Measurements from ENCODE around the gene ZNF526. TPM values are rescaled to one million over a fixed set of nuclear protein-coding genes. Genes with fewer than 3 reads are reported as not detected.

The ZNF526 gene
- total and polyA plus RNA-seq, 9 of the 15 experiments (the other 6 are each of a cell fraction or from before 2014, with no cell fraction given), result 1.3 to 17.9 (median 6.2) TPM

GRCh38 chr19:42229855-42230351, 9.8 kb downstream of the ZNF526 start (continued):
- TF ChIP-seq, protein P1, sequence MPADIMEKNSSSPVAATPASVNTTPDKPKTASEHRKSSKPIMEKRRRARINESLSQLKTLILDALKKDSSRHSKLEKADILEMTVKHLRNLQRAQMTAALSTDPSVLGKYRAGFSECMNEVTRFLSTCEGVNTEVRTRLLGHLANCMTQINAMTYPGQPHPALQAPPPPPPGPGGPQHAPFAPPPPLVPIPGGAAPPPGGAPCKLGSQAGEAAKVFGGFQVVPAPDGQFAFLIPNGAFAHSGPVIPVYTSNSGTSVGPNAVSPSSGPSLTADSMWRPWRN (IDR thresholded peaks at IDR 0.05; ENCODE audit: low read depth), result peak; percentile 17; the same call in 1 of the 2 replicates
- TF ChIP-seq ZFP30 (CRISPR knock-in tag; IDR thresholded peaks at IDR 0.05; ENCODE audit: borderline replicate concordance) (no peak), CTBP1 (IDR thresholded peaks at IDR 0.05; ENCODE audit: borderline replicate concordance) (peak; percentile 74), ZNF143 (CRISPR knock-in tag; IDR thresholded peaks at IDR 0.05) (no peak), KLF10 (CRISPR knock-in tag; IDR thresholded peaks at IDR 0.05) (no peak), RBM17 (IDR thresholded peaks at IDR 0.05; ENCODE audit: borderline replicate concordance, low read depth, low read length) (no peak), RBBP5 (IDR thresholded peaks at IDR 0.05; ENCODE audit: borderline replicate concordance, insufficient read depth, low read length, poor library complexity, severe bottlenecking) (no peak), NRF1 (conservative IDR thresholded peaks at IDR 0.05 in 1 of 2, IDR thresholded peaks at IDR 0.05 in 1 of 2) (0 out of 4 replicates have a peak, but pooled peaks of 1 of the 2 experiments have one; percentile 20), ZBTB34 (CRISPR knock-in tag; IDR thresholded peaks at IDR 0.05) (no peak), MYC (IDR thresholded peaks at IDR 0.05; ENCODE audit: low read depth, low read length) (peak; percentile 60), MYC (CRISPR knock-in tag; IDR thresholded peaks at IDR 0.05; ENCODE audit: borderline replicate concordance, low read depth) (no peak)
- TF ChIP-seq, protein P2, sequence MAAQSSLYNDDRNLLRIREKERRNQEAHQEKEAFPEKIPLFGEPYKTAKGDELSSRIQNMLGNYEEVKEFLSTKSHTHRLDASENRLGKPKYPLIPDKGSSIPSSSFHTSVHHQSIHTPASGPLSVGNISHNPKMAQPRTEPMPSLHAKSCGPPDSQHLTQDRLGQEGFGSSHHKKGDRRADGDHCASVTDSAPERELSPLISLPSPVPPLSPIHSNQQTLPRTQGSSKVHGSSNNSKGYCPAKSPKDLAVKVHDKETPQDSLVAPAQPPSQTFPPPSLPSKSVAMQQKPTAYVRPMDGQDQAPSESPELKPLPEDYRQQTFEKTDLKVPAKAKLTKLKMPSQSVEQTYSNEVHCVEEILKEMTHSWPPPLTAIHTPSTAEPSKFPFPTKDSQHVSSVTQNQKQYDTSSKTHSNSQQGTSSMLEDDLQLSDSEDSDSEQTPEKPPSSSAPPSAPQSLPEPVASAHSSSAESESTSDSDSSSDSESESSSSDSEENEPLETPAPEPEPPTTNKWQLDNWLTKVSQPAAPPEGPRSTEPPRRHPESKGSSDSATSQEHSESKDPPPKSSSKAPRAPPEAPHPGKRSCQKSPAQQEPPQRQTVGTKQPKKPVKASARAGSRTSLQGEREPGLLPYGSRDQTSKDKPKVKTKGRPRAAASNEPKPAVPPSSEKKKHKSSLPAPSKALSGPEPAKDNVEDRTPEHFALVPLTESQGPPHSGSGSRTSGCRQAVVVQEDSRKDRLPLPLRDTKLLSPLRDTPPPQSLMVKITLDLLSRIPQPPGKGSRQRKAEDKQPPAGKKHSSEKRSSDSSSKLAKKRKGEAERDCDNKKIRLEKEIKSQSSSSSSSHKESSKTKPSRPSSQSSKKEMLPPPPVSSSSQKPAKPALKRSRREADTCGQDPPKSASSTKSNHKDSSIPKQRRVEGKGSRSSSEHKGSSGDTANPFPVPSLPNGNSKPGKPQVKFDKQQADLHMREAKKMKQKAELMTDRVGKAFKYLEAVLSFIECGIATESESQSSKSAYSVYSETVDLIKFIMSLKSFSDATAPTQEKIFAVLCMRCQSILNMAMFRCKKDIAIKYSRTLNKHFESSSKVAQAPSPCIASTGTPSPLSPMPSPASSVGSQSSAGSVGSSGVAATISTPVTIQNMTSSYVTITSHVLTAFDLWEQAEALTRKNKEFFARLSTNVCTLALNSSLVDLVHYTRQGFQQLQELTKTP (IDR thresholded peaks at IDR 0.05; ENCODE audit: low read depth in 1 of 2, partially characterized antibody in 2 of 2), result no peak
- TF ChIP-seq, protein P3, sequence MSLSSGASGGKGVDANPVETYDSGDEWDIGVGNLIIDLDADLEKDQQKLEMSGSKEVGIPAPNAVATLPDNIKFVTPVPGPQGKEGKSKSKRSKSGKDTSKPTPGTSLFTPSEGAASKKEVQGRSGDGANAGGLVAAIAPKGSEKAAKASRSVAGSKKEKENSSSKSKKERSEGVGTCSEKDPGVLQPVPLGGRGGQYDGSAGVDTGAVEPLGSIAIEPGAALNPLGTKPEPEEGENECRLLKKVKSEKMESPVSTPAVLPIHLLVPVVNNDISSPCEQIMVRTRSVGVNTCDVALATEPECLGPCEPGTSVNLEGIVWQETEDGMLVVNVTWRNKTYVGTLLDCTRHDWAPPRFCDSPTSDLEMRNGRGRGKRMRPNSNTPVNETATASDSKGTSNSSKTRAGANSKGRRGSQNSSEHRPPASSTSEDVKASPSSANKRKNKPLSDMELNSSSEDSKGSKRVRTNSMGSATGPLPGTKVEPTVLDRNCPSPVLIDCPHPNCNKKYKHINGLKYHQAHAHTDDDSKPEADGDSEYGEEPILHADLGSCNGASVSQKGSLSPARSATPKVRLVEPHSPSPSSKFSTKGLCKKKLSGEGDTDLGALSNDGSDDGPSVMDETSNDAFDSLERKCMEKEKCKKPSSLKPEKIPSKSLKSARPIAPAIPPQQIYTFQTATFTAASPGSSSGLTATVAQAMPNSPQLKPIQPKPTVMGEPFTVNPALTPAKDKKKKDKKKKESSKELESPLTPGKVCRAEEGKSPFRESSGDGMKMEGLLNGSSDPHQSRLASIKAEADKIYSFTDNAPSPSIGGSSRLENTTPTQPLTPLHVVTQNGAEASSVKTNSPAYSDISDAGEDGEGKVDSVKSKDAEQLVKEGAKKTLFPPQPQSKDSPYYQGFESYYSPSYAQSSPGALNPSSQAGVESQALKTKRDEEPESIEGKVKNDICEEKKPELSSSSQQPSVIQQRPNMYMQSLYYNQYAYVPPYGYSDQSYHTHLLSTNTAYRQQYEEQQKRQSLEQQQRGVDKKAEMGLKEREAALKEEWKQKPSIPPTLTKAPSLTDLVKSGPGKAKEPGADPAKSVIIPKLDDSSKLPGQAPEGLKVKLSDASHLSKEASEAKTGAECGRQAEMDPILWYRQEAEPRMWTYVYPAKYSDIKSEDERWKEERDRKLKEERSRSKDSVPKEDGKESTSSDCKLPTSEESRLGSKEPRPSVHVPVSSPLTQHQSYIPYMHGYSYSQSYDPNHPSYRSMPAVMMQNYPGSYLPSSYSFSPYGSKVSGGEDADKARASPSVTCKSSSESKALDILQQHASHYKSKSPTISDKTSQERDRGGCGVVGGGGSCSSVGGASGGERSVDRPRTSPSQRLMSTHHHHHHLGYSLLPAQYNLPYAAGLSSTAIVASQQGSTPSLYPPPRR (CRISPR knock-in tag; IDR thresholded peaks at IDR 0.05; ENCODE audit: borderline replicate concordance), result no peak
- TF ChIP-seq, protein P4, sequence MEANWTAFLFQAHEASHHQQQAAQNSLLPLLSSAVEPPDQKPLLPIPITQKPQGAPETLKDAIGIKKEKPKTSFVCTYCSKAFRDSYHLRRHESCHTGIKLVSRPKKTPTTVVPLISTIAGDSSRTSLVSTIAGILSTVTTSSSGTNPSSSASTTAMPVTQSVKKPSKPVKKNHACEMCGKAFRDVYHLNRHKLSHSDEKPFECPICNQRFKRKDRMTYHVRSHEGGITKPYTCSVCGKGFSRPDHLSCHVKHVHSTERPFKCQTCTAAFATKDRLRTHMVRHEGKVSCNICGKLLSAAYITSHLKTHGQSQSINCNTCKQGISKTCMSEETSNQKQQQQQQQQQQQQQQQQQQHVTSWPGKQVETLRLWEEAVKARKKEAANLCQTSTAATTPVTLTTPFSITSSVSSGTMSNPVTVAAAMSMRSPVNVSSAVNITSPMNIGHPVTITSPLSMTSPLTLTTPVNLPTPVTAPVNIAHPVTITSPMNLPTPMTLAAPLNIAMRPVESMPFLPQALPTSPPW (CRISPR knock-in tag; IDR thresholded peaks at IDR 0.05), result peak; percentile 70

Data from K562 (cell line).